IMR-90 (cell line): ENCODE data around the gene SOBP. TPM values are rescaled to one million over a fixed set of nuclear protein-coding genes. Genes with fewer than 3 reads are reported as not detected.

Source experiments
- ATAC-seq: fragments of 200-7000 bp; cut with Tn5 transposase; 2 replicates; pipeline ENCODE4 v1.9.1; 2020; ENCODE audit warnings: low read depth, mild to moderate bottlenecking, moderate library complexity
- BruUV-seq: library from RNA; stranded (reverse); fragments of 400-500 nt; replicated peaks from 2 replicates; lab custom pipeline; 2021; lab: Mats Ljungman, UMichigan
- CTCF ChIA-PET: fragments of 300-600 bp; formaldehyde crosslinking; extraction: SDS; loops from one replicate; lab custom pipeline; 2021; ENCODE audit warnings: antibody characterized with exemption; lab: Yijun Ruan, JAX
- POLR2A ChIA-PET: fragments of 300-600 bp; sonication (Branson Sonifier 250); formaldehyde crosslinking; loops from one replicate; lab custom pipeline; 2022; ENCODE audit warnings: antibody characterized with exemption; ENCODE audit not compliant: unreplicated experiment; lab: Charles Lee
- DNase-seq: peaks from one replicate; pipeline ENCODE4 v3.0.0; 2013
- H2AFZ ChIP-seq: replicated peaks from 2 replicates; pipeline ENCODE3; 2013; ENCODE audit warnings: low read length, mild to moderate bottlenecking; ENCODE audit not compliant: poor library complexity
- H2AK5ac ChIP-seq: 2 replicates; pipeline ENCODE4 v1.6.1; 2013; ENCODE audit warnings: low read depth, low read length, inconsistent platforms
- H2AK9ac ChIP-seq: replicated peaks from 2 replicates; pipeline ENCODE3; 2013; ENCODE audit warnings: mild to moderate bottlenecking, low read depth, low read length, moderate library complexity; ENCODE audit not compliant: poor library complexity
- H2BK120ac ChIP-seq: 2 replicates; pipeline ENCODE4 v1.6.1; 2013; ENCODE audit warnings: low read depth, low read length, inconsistent platforms
- H2BK15ac ChIP-seq: 3 replicates; pipeline ENCODE4 v1.6.1; 2013; ENCODE audit warnings: low read depth, low read length, inconsistent platforms
- H2BK20ac ChIP-seq: 2 replicates; pipeline ENCODE4 v1.6.1; 2013; ENCODE audit warnings: low read depth, mild to moderate bottlenecking, inconsistent platforms, low read length, moderate library complexity
- H2BK5ac ChIP-seq: 2 replicates; pipeline ENCODE4 v1.6.1; 2013; ENCODE audit warnings: mild to moderate bottlenecking, low read depth, low read length, inconsistent platforms; ENCODE audit not compliant: poor library complexity, severe bottlenecking
- H3K14ac ChIP-seq: replicated peaks from 2 replicates; pipeline ENCODE4 v1.6.1; 2013; ENCODE audit warnings: low read depth, low read length, inconsistent platforms
- H3K18ac ChIP-seq: 2 replicates; pipeline ENCODE4 v1.6.1; 2013; ENCODE audit warnings: low read depth, low read length, control low read depth
- H3K23ac ChIP-seq: 2 replicates; pipeline ENCODE4 v1.6.1; 2013; ENCODE audit warnings: low read depth, low read length, inconsistent platforms
- H3K27ac ChIP-seq: 2 replicates; pipeline ENCODE4 v1.5.1; 2013; ENCODE audit warnings: mild to moderate bottlenecking, control low read depth, low read length; ENCODE audit not compliant: insufficient read depth
- H3K27me3 ChIP-seq: 2 replicates; pipeline ENCODE4 v1.6.1; 2013; ENCODE audit warnings: low read length; ENCODE audit not compliant: control insufficient read depth, insufficient read depth
- H3K36me3 ChIP-seq: 2 replicates; pipeline ENCODE4 v1.6.1; 2013; ENCODE audit warnings: low read length, mixed read lengths; ENCODE audit not compliant: control insufficient read depth, insufficient read depth
- H3K4ac ChIP-seq: 2 replicates; pipeline ENCODE4 v1.6.1; 2013; ENCODE audit warnings: low read depth, low read length, inconsistent platforms
- H3K4me1 ChIP-seq: 2 replicates; pipeline ENCODE4 v1.6.1; 2013; ENCODE audit warnings: low read length, mixed read lengths; ENCODE audit not compliant: control insufficient read depth, insufficient read depth
- H3K4me2 ChIP-seq: 2 replicates; pipeline ENCODE4 v1.6.1; 2013; ENCODE audit warnings: low read depth, mild to moderate bottlenecking, control low read depth, low read length, moderate library complexity
- H3K4me3 ChIP-seq: 2 replicates; pipeline ENCODE4 v1.5.1; 2013; ENCODE audit warnings: low read depth, mild to moderate bottlenecking, control low read depth, low read length, moderate library complexity; ENCODE audit not compliant: insufficient read depth
- H3K56ac ChIP-seq: 2 replicates; pipeline ENCODE4 v1.6.1; 2013; ENCODE audit warnings: low read length, inconsistent platforms; ENCODE audit not compliant: insufficient read depth; ENCODE audit errors: extremely low read depth
- H3K79me1 ChIP-seq, 2 experiments: 2 replicates each; pipeline ENCODE4 v1.6.1; 2013; ENCODE audit warnings: low read length in 2 of 2, inconsistent platforms in 1 of 2, low read depth in 1 of 2
- H3K9ac ChIP-seq: 2 replicates; pipeline ENCODE4 v1.6.1; 2013; ENCODE audit warnings: low read depth, low read length, control low read depth
- H3K9me1 ChIP-seq: 2 replicates; pipeline ENCODE4 v1.6.1; 2013; ENCODE audit warnings: low read length, inconsistent platforms; ENCODE audit not compliant: insufficient read depth
- H3K9me3 ChIP-seq: 2 replicates; pipeline ENCODE4 v1.6.1; 2013; ENCODE audit warnings: low read length; ENCODE audit not compliant: control insufficient read depth, insufficient read depth
- H4K20me1 ChIP-seq: 2 replicates; pipeline ENCODE4 v1.6.1; 2013; ENCODE audit warnings: low read length, inconsistent platforms; ENCODE audit not compliant: insufficient read depth
- H4K5ac ChIP-seq: 2 replicates; pipeline ENCODE4 v1.6.1; 2013; ENCODE audit warnings: mild to moderate bottlenecking, low read depth, low read length, control low read depth
- H4K8ac ChIP-seq, 2 experiments: 2 replicates each; pipeline ENCODE4 v1.6.1; 2013; ENCODE audit warnings: low read depth in 2 of 2, low read length in 2 of 2, control low read depth in 1 of 2, inconsistent platforms in 1 of 2
- H4K91ac ChIP-seq: 2 replicates; pipeline ENCODE4 v1.6.1; 2013; ENCODE audit warnings: low read depth, low read length, inconsistent platforms; ENCODE audit not compliant: insufficient read depth
- CEBPB ChIP-seq: IDR thresholded peaks from 2 replicates; pipeline ENCODE4 v1.6.1; 2012; ENCODE audit warnings: low read depth, low read length, improper control_type of control experiment
- MXI1 ChIP-seq: IDR thresholded peaks from 2 replicates; pipeline ENCODE4 v1.6.1; 2012; ENCODE audit warnings: low read depth, mild to moderate bottlenecking, low read length, moderate library complexity, borderline replicate concordance
- USF2 ChIP-seq: fragments of 150-350 bp; IDR thresholded peaks from 2 replicates; pipeline ENCODE4 v1.6.1; 2017; ENCODE audit warnings: mild to moderate bottlenecking, antibody characterized with exemption, low read length, low read depth
- WGBS, 2 experiments: methylation state at CpG; one replicate each; pipeline versions ENCODE4 v1.1.5 to v1.1.7; 2013; ENCODE audit warnings: missing lambda C conversion rate in 2 of 2; ENCODE audit not compliant: insufficient read length in 1 of 2; ENCODE audit errors: extremely low coverage in 2 of 2; 5-methylcytosine and 5-hydroxymethylcytosine counted together
- dilution Hi-C: fragments of 300-500 bp; cut with HindIII; formaldehyde crosslinking; loops from one replicate; pipeline ENCODE4 v1.14.3; 2018; ENCODE audit warnings: low sequenced_read_pairs; ENCODE audit not compliant: unreplicated experiment
- in situ Hi-C: fragments of 300-500 bp; cut with MboI; formaldehyde crosslinking; loops from 3 replicates; pipeline ENCODE4 v1.14.3; 2019; ENCODE audit warnings: low sequenced_read_pairs, inconsistent platforms, mixed read lengths
- intact Hi-C: fragments of 100-400 bp; cut with micrococcal nuclease; formaldehyde crosslinking; loops from 2 replicates; pipeline ENCODE4 v1.10.0; 2022
- polyA plus RNA-seq, 3 experiments: library from polyadenylated mRNA; depleted of rRNA; stranded (reverse); fragments of >200 nt; gene quantifications; 2 replicates each; pipeline ENCODE4 v1.2.3, GENCODE V29; 2012; ENCODE audit warnings: low replicate concordance in 1 of 3
- total RNA-seq: library from RNA; depleted of rRNA; stranded (reverse); fragments of >200 nt; gene quantifications from 2 replicates; pipeline ENCODE4 v1.2.3, GENCODE V29; 2012
- TF ChIP-seq, protein P1 (sequence below): fragments of 150-350 bp; IDR thresholded peaks from 2 replicates; pipeline ENCODE4 v1.6.1; 2016; ENCODE audit warnings: low read depth, mild to moderate bottlenecking, low read length, moderate library complexity, borderline replicate concordance

SOBP gene
- total and polyA plus RNA-seq, 2 of the 4 experiments (the other 2 are of a cell fraction), result 0.60 to 0.72 TPM

DNA sequence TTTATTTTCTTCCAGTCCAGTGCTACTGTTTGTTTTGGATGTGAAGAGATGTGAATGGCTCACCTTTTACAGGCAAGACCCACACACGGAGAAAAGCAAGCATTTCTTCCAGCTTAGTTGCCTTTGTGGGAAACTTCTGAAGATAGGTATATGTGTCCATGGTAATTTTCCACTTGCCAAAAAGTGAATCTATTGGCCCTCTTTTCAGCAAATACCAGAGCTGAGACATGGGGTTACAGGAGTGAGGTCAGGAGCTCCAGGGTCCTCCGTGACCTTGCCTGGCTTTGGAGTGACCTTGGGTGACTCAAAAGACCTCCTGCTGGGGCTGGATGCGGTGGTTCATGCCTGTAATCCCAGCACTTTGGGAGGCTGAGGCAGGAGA lies 167.4 kb downstream of the SOBP start:
- Histone ChIP-seq H4K91ac (peak overlapping the region; percentile 48; the same call in 1 of the 2 replicates), H2AFZ (no peak overlapping the region), H3K9me1 (peaks cover 9% of the 10 kb centered on the region), H2AK5ac (peak overlapping the region; percentile 3; the same call in 1 of the 2 replicates), H2BK20ac (peak overlapping the region; percentile 12; the same call in 1 of the 2 replicates), H3K79me1 (peaks cover 0 to 2% of the 10 kb centered on the region in 2 experiments; a peak in 1 of 4 replicates), H3K56ac (0 out of 2 replicates have a peak overlapping the region, but pooled peaks have one; percentile 5), H3K27me3 (no peaks in the 10 kb centered on the region), H3K4me3 (no peak overlapping the region), H3K27ac (peak overlapping the region; percentile 79), H4K5ac (peak overlapping the region; percentile 53; the same call in 1 of the 2 replicates), H3K14ac (no peak overlapping the region), H3K4me1 (peaks cover 27% of the 10 kb centered on the region), H2AK9ac (no peak overlapping the region), H3K36me3 (no peaks in the 10 kb centered on the region), H4K8ac (no peak overlapping the region; a peak in 2 of 4 replicates), H2BK15ac (peak overlapping the region; percentile 38; the same call in 1 of the 3 replicates), H3K18ac (peak overlapping the region; percentile 58), H3K9ac (peak overlapping the region; percentile 31; the same call in 1 of the 2 replicates), H3K4me2 (peak overlapping the region; percentile 78; the same call in 1 of the 2 replicates), H3K4ac (peak overlapping the region; percentile 2), H2BK120ac (peak overlapping the region; percentile 63; the same call in 1 of the 2 replicates), H4K20me1 (peaks cover 6% of the 10 kb centered on the region; the same call in 1 of the 2 replicates), H3K23ac (0 out of 2 replicates have a peak overlapping the region, but pooled peaks have one; percentile 1), H3K9me3 (no peaks in the 10 kb centered on the region), H2BK5ac (no peak overlapping the region)
- TF ChIP-seq, protein P1, sequence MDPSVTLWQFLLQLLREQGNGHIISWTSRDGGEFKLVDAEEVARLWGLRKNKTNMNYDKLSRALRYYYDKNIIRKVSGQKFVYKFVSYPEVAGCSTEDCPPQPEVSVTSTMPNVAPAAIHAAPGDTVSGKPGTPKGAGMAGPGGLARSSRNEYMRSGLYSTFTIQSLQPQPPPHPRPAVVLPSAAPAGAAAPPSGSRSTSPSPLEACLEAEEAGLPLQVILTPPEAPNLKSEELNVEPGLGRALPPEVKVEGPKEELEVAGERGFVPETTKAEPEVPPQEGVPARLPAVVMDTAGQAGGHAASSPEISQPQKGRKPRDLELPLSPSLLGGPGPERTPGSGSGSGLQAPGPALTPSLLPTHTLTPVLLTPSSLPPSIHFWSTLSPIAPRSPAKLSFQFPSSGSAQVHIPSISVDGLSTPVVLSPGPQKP, result no peak
- no peak for TF ChIP-seq CEBPB
- TF ChIP-seq USF2, result no peak
- TF ChIP-seq MXI1, result no peak
- DNase-seq (no peak), ATAC-seq (no peak)
- dilution Hi-C loops (no loop called here), intact Hi-C loops (loop anchor here (2.0 to 5.0 kb wide), 2 partner anchors 525 to 629 kb away; partner anchors contain the start of gene MTRES1), in situ Hi-C loops (no loop called here)
- 80% methylated on average over 1 of the region's 3 CpGs; no CpG with 5 or more reads in 1 of the 2 experiments for WGBS, 2 experiments
- ChIA-PET CTCF (interaction anchor here (0.8 to 1.7 kb wide), 5 partner anchors 9 to 340 kb away, joined by 3 to 5 read pairs (median 4); no protein-coding TSS in a partner anchor), POLR2A (no interaction called here)
- BruUV-seq, result no TSS peak
